H1 (cell line): ENCODE data around the gene RALGAPB.

ENCODE experiments used
- CBX5 ChIP-seq: fragments of 300-800, 300-1000 bp; sonication (generic); IDR thresholded peaks from 2 replicates; pipeline ENCODE4 v1.7.1; 2016; ENCODE audit warnings: antibody characterized with exemption, low read length, low read depth
- EGR1 ChIP-seq: IDR thresholded peaks from 2 replicates; pipeline ENCODE4 v1.6.1; 2011; ENCODE audit warnings: low read depth, low read length, borderline replicate concordance
- EZH2 ChIP-seq: fragments of 200-600 bp; sonication (generic); IDR thresholded peaks from 2 replicates; pipeline ENCODE4 v1.7.1; 2012; ENCODE audit warnings: low read depth, mild to moderate bottlenecking, moderate library complexity, low read length, inconsistent platforms; ENCODE audit not compliant: severe bottlenecking
- NRF1 ChIP-seq: IDR thresholded peaks from 2 replicates; pipeline ENCODE4 v1.6.1; 2011; ENCODE audit warnings: mild to moderate bottlenecking, low read depth, low read length, improper control_type of control experiment
- POLR2A ChIP-seq, 2 experiments: IDR thresholded peaks; 1 replicate in 1 of 2; 2 replicates in 1 of 2; pipeline ENCODE4 v1.6.1; 2011; ENCODE audit warnings: low read depth in 2 of 2, low read length in 2 of 2, mild to moderate bottlenecking in 2 of 2; ENCODE audit errors: control extremely low read depth in 1 of 2
- POLR2AphosphoS5 ChIP-seq: IDR thresholded peaks from 2 replicates; pipeline ENCODE4 v1.6.1; 2011; ENCODE audit warnings: low read depth, low read length
- RAD21 ChIP-seq, 2 experiments: IDR thresholded peaks in 1 of 2; conservative IDR thresholded peaks in 1 of 2; 2 replicates each; pipeline ENCODE4 v1.6.1; 2011; ENCODE audit warnings: low read depth in 2 of 2, low read length in 2 of 2, improper control_type of control experiment in 1 of 2, inconsistent platforms in 1 of 2, mild to moderate bottlenecking in 1 of 2, moderate library complexity in 1 of 2
- RFX5 ChIP-seq: IDR thresholded peaks from 2 replicates; pipeline ENCODE4 v1.6.1; 2011; ENCODE audit warnings: low read depth, low read length, improper control_type of control experiment, borderline replicate concordance
- RXRA ChIP-seq: IDR thresholded peaks from 2 replicates; pipeline ENCODE4 v1.6.1; 2011; ENCODE audit warnings: low read depth, mild to moderate bottlenecking, low read length, moderate library complexity; ENCODE audit not compliant: insufficient read depth
- ZNF274 ChIP-seq: IDR thresholded peaks from 2 replicates; pipeline ENCODE4 v1.7.0; 2012; ENCODE audit warnings: low read length, borderline replicate concordance; ENCODE audit errors: extremely low read depth
- TF ChIP-seq, protein P1 (sequence below), 3 experiments: IDR thresholded peaks; 1 replicate in 2 of 3; 2 replicates in 1 of 3; pipeline versions ENCODE4 v1.5.1 to v1.6.1; 2011; ENCODE audit warnings: low read length in 3 of 3, mild to moderate bottlenecking in 3 of 3, inconsistent platforms in 2 of 3, low read depth in 1 of 3, moderate library complexity in 1 of 3; ENCODE audit not compliant: insufficient read depth in 1 of 3; ENCODE audit errors: control extremely low read depth in 1 of 3

DNA sequence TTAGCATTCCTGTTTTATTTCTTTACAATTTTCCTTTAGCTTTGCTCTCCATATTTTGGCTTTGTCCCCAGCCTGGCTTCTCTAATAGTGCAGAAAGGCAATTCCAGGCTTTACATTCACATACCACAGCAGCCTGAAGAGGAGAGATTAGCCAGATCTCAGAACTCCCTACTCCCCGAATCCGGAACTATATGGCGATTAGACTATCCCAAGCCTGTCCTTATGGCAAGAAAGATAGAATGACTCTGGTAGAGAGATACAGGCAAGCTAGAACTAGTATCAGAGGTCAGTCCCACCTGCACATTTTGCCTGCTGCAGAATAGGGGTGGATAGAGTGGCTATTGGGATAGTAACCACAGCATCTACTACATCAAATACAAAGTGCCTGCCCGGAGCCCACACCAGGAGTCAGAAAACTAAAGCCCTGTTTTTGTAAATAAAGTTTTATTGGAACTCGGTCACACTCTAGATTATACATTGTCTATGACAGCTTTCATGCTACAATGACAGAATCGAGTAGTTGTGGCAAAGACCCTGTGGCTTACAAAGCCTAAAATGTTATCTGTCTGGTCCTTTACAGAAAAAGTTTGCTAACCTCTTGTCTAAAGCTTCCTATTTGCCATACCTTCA, 91.3 kb downstream of the RALGAPB start:
- TF ChIP-seq EGR1 = no peak
- TF ChIP-seq, protein P1, sequence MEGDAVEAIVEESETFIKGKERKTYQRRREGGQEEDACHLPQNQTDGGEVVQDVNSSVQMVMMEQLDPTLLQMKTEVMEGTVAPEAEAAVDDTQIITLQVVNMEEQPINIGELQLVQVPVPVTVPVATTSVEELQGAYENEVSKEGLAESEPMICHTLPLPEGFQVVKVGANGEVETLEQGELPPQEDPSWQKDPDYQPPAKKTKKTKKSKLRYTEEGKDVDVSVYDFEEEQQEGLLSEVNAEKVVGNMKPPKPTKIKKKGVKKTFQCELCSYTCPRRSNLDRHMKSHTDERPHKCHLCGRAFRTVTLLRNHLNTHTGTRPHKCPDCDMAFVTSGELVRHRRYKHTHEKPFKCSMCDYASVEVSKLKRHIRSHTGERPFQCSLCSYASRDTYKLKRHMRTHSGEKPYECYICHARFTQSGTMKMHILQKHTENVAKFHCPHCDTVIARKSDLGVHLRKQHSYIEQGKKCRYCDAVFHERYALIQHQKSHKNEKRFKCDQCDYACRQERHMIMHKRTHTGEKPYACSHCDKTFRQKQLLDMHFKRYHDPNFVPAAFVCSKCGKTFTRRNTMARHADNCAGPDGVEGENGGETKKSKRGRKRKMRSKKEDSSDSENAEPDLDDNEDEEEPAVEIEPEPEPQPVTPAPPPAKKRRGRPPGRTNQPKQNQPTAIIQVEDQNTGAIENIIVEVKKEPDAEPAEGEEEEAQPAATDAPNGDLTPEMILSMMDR (IDR thresholded peaks at IDR 0.05; ENCODE audit: control extremely low read depth in 1 of 3, insufficient read depth in 1 of 3, low read depth in 1 of 3, low read length in 3 of 3) = no peak
- no peak for TF ChIP-seq RAD21 (IDR thresholded peaks at IDR 0.05 in 1 of 2, conservative IDR thresholded peaks at IDR 0.05 in 1 of 2; ENCODE audit: low read depth in 2 of 2, low read length in 2 of 2)
- TF ChIP-seq EZH2 = no peak
- no peak for TF ChIP-seq NRF1
- TF ChIP-seq POLR2AphosphoS5 = no peak
- TF ChIP-seq CBX5 = no peak
- no peak for TF ChIP-seq ZNF274
- TF ChIP-seq POLR2A (IDR thresholded peaks at IDR 0.05; ENCODE audit: control extremely low read depth in 1 of 2, low read depth in 2 of 2, low read length in 2 of 2) = no peak
- TF ChIP-seq RXRA = no peak
- TF ChIP-seq RFX5 = no peak
